GM21786 (cell line): ENCODE measurements around the gene NYNRIN.

Experiments used
- ATAC-seq: cut with Tn5 transposase; IDR thresholded peaks from one replicate; pipeline ENCODE4 v1.9.1; 2021; ENCODE audit not compliant: unreplicated experiment

NYNRIN gene

GRCh38 chr14:24414077-24414476 is 15.3 kb downstream of the NYNRIN start:
- no peak for ATAC-seq

- ATAC-seq: no peak
Measured at GRCh38 chr14:24414732-24415420, 16.1 kb downstream of the NYNRIN start.

GRCh38 chr14:24415421-24416253 is 16.8 kb downstream of the NYNRIN start:
- no peak for ATAC-seq

- ATAC-seq: no peak
Measured at GRCh38 chr14:24416254-24416931, 17.6 kb downstream of the NYNRIN start.

- no peak for ATAC-seq
Measured at GRCh38 chr14:24416932-24417619, 18.3 kb downstream of the NYNRIN start.

GRCh38 chr14:24417832-24418491 is 19.2 kb downstream of the NYNRIN start:
- ATAC-seq: no peak

GRCh38 chr14:24418492-24418873 is 19.7 kb downstream of the NYNRIN start:
- no peak for ATAC-seq

- no peak for ATAC-seq
Measured at GRCh38 chr14:24422261-24422660, 23.5 kb downstream of the NYNRIN start.

GRCh38 chr14:24422694-24423601 is 24.1 kb downstream of the NYNRIN start:
- ATAC-seq: no peak

GRCh38 chr14:24425704-24426103 is 26.9 kb downstream of the NYNRIN start:
- no peak for ATAC-seq

GRCh38 chr14:24426150-24426911 is 27.5 kb downstream of the NYNRIN start:
- no peak for ATAC-seq

GRCh38 chr14:24426912-24427536 is 28.2 kb downstream of the NYNRIN start:
- ATAC-seq: no peak

GRCh38 chr14:24427537-24428508 is 29.0 kb downstream of the NYNRIN start:
- no peak for ATAC-seq

- ATAC-seq: no peak
Measured at GRCh38 chr14:24428628-24429394, 30.0 kb downstream of the NYNRIN start.

GRCh38 chr14:24429395-24430142 is 30.8 kb downstream of the NYNRIN start, which contains the start of the genes CBLN3 and KHNYN:
Gene CBLN3 (minus strand): TSS chr14:24429668. CDS start chr14:24429054, 614 bp downstream.
Gene KHNYN (plus strand): TSS chr14:24429954. CDS start chr14:24430731, 777 bp downstream.
- peak; percentile 83 for ATAC-seq
